Thyroid gland (tissue), 4 donors: ENCODE measurements around the gene MACROH2A1.

Source experiments
- CTCF ChIP-seq, 6 experiments: fragments of 200-600 bp in 3 of 6; fragments of 450-650 bp in 3 of 6; sonication (generic) in 3 of 6; IDR thresholded peaks; one replicate each; pipeline ENCODE4 v1.5.1; 2016 to 2019; ENCODE audit warnings: antibody characterized with exemption in 6 of 6, mild to moderate bottlenecking in 2 of 6, inconsistent platforms in 1 of 6, moderate library complexity in 1 of 6
- POLR2A ChIP-seq, 2 donors: fragments of 450-650 bp; IDR thresholded peaks; one replicate each; pipeline ENCODE4 v1.6.1; 2017; ENCODE audit warnings: antibody characterized with exemption in 2 of 2, mild to moderate bottlenecking in 2 of 2, moderate library complexity in 1 of 2

GRCh38 chr5:135379046-135379654, 19.9 kb downstream of the MACROH2A1 start:
- TF ChIP-seq POLR2A (IDR thresholded peaks at IDR 0.05) (no peak), CTCF (IDR thresholded peaks at IDR 0.05) (no peak)
